K562 (cell line): ENCODE measurements around the gene ZCCHC4. TPM values are rescaled to one million over a fixed set of nuclear protein-coding genes. Genes with fewer than 3 reads are reported as not detected.

Source experiments
- BMI1 ChIP-seq: fragments of 150-350 bp; IDR thresholded peaks from 2 replicates; pipeline ENCODE4 v1.6.1; 2014; ENCODE audit warnings: low read length
- CREM ChIP-seq: IDR thresholded peaks from 2 replicates; pipeline ENCODE4 v1.6.1; 2014; ENCODE audit warnings: antibody characterized with exemption, low read depth
- DPF2 ChIP-seq: fragments of 450-650 bp; IDR thresholded peaks from 2 replicates; pipeline ENCODE4 v1.6.1; 2016
- ESRRA ChIP-seq: fragments of 450-650 bp; IDR thresholded peaks from 2 replicates; pipeline ENCODE4 v1.6.1; 2014; ENCODE audit warnings: low read depth, mild to moderate bottlenecking, moderate library complexity, borderline replicate concordance
- FIP1L1 ChIP-seq: fragments of 200-400 bp; formaldehyde crosslinking; IDR thresholded peaks from 2 replicates; pipeline ENCODE4 v1.6.1; 2018; ENCODE audit warnings: mild to moderate bottlenecking, low read depth, low read length; ENCODE audit not compliant: poor library complexity, severe bottlenecking
- FOXM1 ChIP-seq, 2 experiments: fragments of 450-650 bp in 1 of 2; sonication (generic) in 1 of 2; formaldehyde crosslinking in 1 of 2; IDR thresholded peaks; 2 replicates each; pipeline versions ENCODE4 v1.6.1 to v1.9.0; 2017 to 2022; ENCODE audit warnings: low read depth in 2 of 2, mild to moderate bottlenecking in 2 of 2, missing genetic modification reagents in 1 of 2, moderate library complexity in 1 of 2
- GATAD2B ChIP-seq: fragments of 450-650 bp; IDR thresholded peaks from 2 replicates; pipeline ENCODE4 v1.6.1; 2017; ENCODE audit warnings: mild to moderate bottlenecking, borderline replicate concordance
- JUN ChIP-seq, 2 experiments: sonication (generic) in 1 of 2; formaldehyde crosslinking in 1 of 2; IDR thresholded peaks; 2 replicates each; pipeline versions ENCODE4 v1.6.1 to v1.8.0; 2012 to 2022; ENCODE audit warnings: borderline replicate concordance in 2 of 2, mild to moderate bottlenecking in 2 of 2, improper control_type of control experiment in 1 of 2, low read depth in 1 of 2, low read length in 1 of 2, missing genetic modification reagents in 1 of 2
- KAT2B ChIP-seq: IDR thresholded peaks from one replicate; pipeline ENCODE4 v1.6.1; 2012; ENCODE audit warnings: low read depth, mild to moderate bottlenecking, control low read depth, inconsistent platforms, low read length, moderate library complexity
- KAT8 ChIP-seq: fragments of 450-650 bp; IDR thresholded peaks from 2 replicates; pipeline ENCODE4 v1.6.1; 2016; ENCODE audit warnings: low read depth, mild to moderate bottlenecking
- KDM4B ChIP-seq, 2 experiments: fragments of 450-650 bp in 1 of 2; sonication (generic) in 1 of 2; IDR thresholded peaks; 2 replicates each; pipeline ENCODE4 v1.6.1; 2016 to 2017; ENCODE audit warnings: borderline replicate concordance in 2 of 2, antibody characterized with exemption in 1 of 2, low read depth in 1 of 2, mild to moderate bottlenecking in 1 of 2
- KLF1 ChIP-seq: fragments of 450-650 bp; IDR thresholded peaks from 2 replicates; pipeline ENCODE4 v1.6.1; 2016; ENCODE audit warnings: missing genetic modification characterization, missing compliant biosample characterization
- MAFK ChIP-seq: IDR thresholded peaks from 2 replicates; pipeline ENCODE4 v1.6.1; 2011; ENCODE audit warnings: low read length, improper control_type of control experiment
- MYC ChIP-seq, 2 experiments: fragments of 250-450 bp in 1 of 2; sonication (Bioruptor Pico) in 1 of 2; IDR thresholded peaks; 2 replicates each; pipeline versions ENCODE4 v1.5.1 to v1.6.1; 2012 to 2021; ENCODE audit warnings: low read depth in 2 of 2, borderline replicate concordance in 1 of 2, improper control_type of control experiment in 1 of 2, low read length in 1 of 2, mild to moderate bottlenecking in 1 of 2, moderate library complexity in 1 of 2
- NFRKB ChIP-seq: fragments of 450-650 bp; IDR thresholded peaks from 2 replicates; pipeline ENCODE4 v1.6.1; 2016; ENCODE audit warnings: low read depth
- NONO ChIP-seq, 2 experiments: fragments of 200-400 bp in 1 of 2; fragments of 450-650 bp in 1 of 2; formaldehyde crosslinking in 1 of 2; IDR thresholded peaks; 2 replicates each; pipeline ENCODE4 v1.6.1; 2017; ENCODE audit warnings: low read depth in 2 of 2, mild to moderate bottlenecking in 2 of 2, moderate library complexity in 2 of 2, low read length in 1 of 2
- PHF8 ChIP-seq: fragments of 200-600 bp; sonication (generic); IDR thresholded peaks from 2 replicates; pipeline ENCODE4 v1.6.1; 2012; ENCODE audit warnings: mixed run types, mild to moderate bottlenecking, inconsistent platforms, low read length, moderate library complexity, borderline replicate concordance
- SIX5 ChIP-seq, 2 experiments: IDR thresholded peaks; 2 replicates each; pipeline ENCODE4 v1.6.1; 2011; ENCODE audit warnings: low read length in 2 of 2, borderline replicate concordance in 1 of 2, low read depth in 1 of 2, mild to moderate bottlenecking in 1 of 2, moderate library complexity in 1 of 2; ENCODE audit not compliant: insufficient read depth in 1 of 2
- SOX6 ChIP-seq: fragments of 450-650 bp; IDR thresholded peaks from 2 replicates; pipeline ENCODE4 v1.6.1; 2014; ENCODE audit warnings: mild to moderate bottlenecking
- SPI1 ChIP-seq: IDR thresholded peaks from 2 replicates; pipeline ENCODE4 v1.6.1; 2011; ENCODE audit warnings: low read depth, low read length, control low read depth, borderline replicate concordance
- ZBTB7A ChIP-seq: IDR thresholded peaks from 2 replicates; pipeline ENCODE4 v1.6.1; 2011; ENCODE audit warnings: low read depth, mild to moderate bottlenecking, low read length, moderate library complexity, borderline replicate concordance; ENCODE audit not compliant: control insufficient read depth
- ZNF384 ChIP-seq: IDR thresholded peaks from 2 replicates; pipeline ENCODE4 v1.6.1; 2012; ENCODE audit warnings: low read depth, low read length, improper control_type of control experiment
- polyA plus RNA-seq, 8 experiments: library from polyadenylated mRNA; depleted of rRNA in 4 of 8; stranded (reverse) in 5 of 8; unstranded in 3 of 8; fragments of >200 nt; fragmentation: Nextera tagmentation in 2 of 8; fragmentation: Illumina TruSeq in 1 of 8; extraction: Ambion mirVana in 2 of 8; extraction: Trizol in 1 of 8; gene quantifications; 2 replicates each; pipeline versions ENCODE4 v1.2.1 to v1.2.3, GENCODE V29; 2011 to 2014; ENCODE audit warnings: inconsistent platforms in 1 of 8, missing spikeins in 1 of 8
- total RNA-seq, 7 experiments: library from RNA; depleted of rRNA in 6 of 7; stranded (reverse); fragments of >200 nt in 6 of 7; fragmentation: Illumina TruSeq in 2 of 7; extraction: Trizol in 2 of 7; gene quantifications; 2 replicates each; pipeline versions ENCODE4 v1.2.1 to v1.2.3, GENCODE V29; 2011 to 2021; ENCODE audit warnings: low replicate concordance in 1 of 7
- TF ChIP-seq, protein P1 (sequence below): sonication (generic); formaldehyde crosslinking; IDR thresholded peaks from 2 replicates; pipeline ENCODE4 v1.8.0; 2022; ENCODE audit warnings: missing genetic modification reagents, mild to moderate bottlenecking, moderate library complexity, borderline replicate concordance
- TF ChIP-seq, protein P2 (sequence below): fragments of 200-800 bp; sonication (Bioruptor generic); IDR thresholded peaks from 2 replicates; pipeline ENCODE4 v1.6.1; 2017; ENCODE audit warnings: missing genetic modification characterization, missing compliant biosample characterization

ZCCHC4 gene
- total and polyA plus RNA-seq, 9 of the 15 experiments (the other 6 are each of a cell fraction or from before 2014, with no cell fraction given), result 5.3 to 26.1 (median 15.2) TPM

DNA sequence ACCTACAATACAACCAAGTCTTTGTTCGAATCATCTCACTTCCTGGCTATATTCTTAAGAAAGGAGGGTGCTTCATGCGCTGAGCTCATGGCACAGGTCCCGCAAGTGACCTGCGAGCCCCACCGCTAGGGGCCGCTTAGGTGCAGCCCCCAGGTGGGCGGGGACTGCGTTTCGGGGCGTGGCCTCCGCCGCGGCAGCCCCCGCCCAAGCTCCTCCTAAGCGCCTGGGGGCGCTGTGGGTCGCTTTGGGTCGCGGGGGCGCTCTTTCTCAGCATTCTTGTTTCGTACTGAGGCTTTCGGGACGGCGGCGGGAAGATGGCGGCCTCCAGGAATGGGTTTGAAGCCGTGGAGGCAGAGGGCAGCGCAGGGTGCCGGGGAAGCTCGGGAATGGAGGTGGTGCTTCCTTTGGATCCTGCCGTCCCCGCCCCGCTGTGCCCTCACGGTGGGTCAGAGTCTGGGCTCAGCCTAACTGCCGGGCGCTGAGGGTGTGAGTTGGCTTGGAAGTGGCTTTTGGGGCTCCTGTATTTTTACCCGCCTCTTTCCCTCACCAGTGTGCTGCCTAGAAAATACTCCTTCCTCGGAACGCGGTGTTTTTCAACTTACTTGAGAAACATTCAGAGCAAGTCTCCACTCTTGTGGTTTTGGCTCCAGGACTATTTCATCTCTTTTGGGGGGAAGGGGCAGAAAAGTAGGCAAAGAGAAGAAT is at the start of gene ZCCHC4 (continued):
- TF ChIP-seq DPF2, result 0 out of 2 replicates have a peak, but pooled peaks have one; percentile 16
- peak; percentile 68 for TF ChIP-seq CREM
- peak; percentile 26; the same call in 1 of the 2 replicates for TF ChIP-seq FOXM1 (IDR thresholded peaks at IDR 0.05; ENCODE audit: low read depth)
- no peak; the same call in 1 of the 2 replicates for TF ChIP-seq FOXM1 (CRISPR knock-in tag; IDR thresholded peaks at IDR 0.05; ENCODE audit: low read depth)
- 0 out of 2 replicates have a peak, but pooled peaks have one; percentile 8 for TF ChIP-seq MAFK
- TF ChIP-seq, protein P1, sequence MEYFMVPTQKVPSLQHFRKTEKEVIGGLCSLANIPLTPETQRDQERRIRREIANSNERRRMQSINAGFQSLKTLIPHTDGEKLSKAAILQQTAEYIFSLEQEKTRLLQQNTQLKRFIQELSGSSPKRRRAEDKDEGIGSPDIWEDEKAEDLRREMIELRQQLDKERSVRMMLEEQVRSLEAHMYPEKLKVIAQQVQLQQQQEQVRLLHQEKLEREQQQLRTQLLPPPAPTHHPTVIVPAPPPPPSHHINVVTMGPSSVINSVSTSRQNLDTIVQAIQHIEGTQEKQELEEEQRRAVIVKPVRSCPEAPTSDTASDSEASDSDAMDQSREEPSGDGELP (CRISPR knock-in tag), result peak; percentile 92
- TF ChIP-seq ZBTB7A, result peak; percentile 88
- TF ChIP-seq, protein P2, sequence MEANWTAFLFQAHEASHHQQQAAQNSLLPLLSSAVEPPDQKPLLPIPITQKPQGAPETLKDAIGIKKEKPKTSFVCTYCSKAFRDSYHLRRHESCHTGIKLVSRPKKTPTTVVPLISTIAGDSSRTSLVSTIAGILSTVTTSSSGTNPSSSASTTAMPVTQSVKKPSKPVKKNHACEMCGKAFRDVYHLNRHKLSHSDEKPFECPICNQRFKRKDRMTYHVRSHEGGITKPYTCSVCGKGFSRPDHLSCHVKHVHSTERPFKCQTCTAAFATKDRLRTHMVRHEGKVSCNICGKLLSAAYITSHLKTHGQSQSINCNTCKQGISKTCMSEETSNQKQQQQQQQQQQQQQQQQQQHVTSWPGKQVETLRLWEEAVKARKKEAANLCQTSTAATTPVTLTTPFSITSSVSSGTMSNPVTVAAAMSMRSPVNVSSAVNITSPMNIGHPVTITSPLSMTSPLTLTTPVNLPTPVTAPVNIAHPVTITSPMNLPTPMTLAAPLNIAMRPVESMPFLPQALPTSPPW (CRISPR knock-in tag), result peak; percentile 83
- no peak for TF ChIP-seq SPI1
- peak; percentile 62; the same call in 1 of the 2 replicates for TF ChIP-seq ESRRA
- peak; percentile 90 for TF ChIP-seq PHF8
- TF ChIP-seq KAT8, result 0 out of 2 replicates have a peak, but pooled peaks have one; percentile 26
- TF ChIP-seq FIP1L1, result peak; percentile 97
- peak; percentile 88 for TF ChIP-seq MYC (IDR thresholded peaks at IDR 0.05; ENCODE audit: low read depth, low read length)
- no peak for TF ChIP-seq MYC (CRISPR knock-in tag; IDR thresholded peaks at IDR 0.05; ENCODE audit: borderline replicate concordance, low read depth)
- peak in 1 of 2 experiments; percentile 93; a peak in 1 of 4 replicates for TF ChIP-seq KDM4B (IDR thresholded peaks at IDR 0.05; ENCODE audit: borderline replicate concordance in 2 of 2, low read depth in 1 of 2)
- peak; percentile 76 for TF ChIP-seq SOX6
- TF ChIP-seq NONO (IDR thresholded peaks at IDR 0.05; ENCODE audit: low read depth in 2 of 2, low read length in 1 of 2), result peak in 1 of 2 experiments; percentile 91; a peak in 2 of 4 replicates
- peak; percentile 64; the same call in 1 of the 2 replicates for TF ChIP-seq KLF1
- TF ChIP-seq ZNF384, result peak; percentile 39; the same call in 1 of the 2 replicates
- TF ChIP-seq GATAD2B, result peak; percentile 99
- no peak for TF ChIP-seq BMI1
- TF ChIP-seq SIX5 (IDR thresholded peaks at IDR 0.05; ENCODE audit: borderline replicate concordance in 1 of 2, insufficient read depth in 1 of 2, low read depth in 1 of 2, low read length in 2 of 2), result peak; percentile 48 to 55; a peak in 2 of 4 replicates
- TF ChIP-seq JUN (IDR thresholded peaks at IDR 0.05; ENCODE audit: borderline replicate concordance, low read depth, low read length), result peak; percentile 72
- no peak for TF ChIP-seq JUN (CRISPR knock-in tag; IDR thresholded peaks at IDR 0.05; ENCODE audit: borderline replicate concordance)
- TF ChIP-seq KAT2B, result peak; percentile 45
- peak; percentile 92 for TF ChIP-seq NFRKB
